Stomach smooth muscle (tissue), 2 donors: ENCODE data around the gene USP32.

Source experiments
- H3K27ac ChIP-seq: one replicate; pipeline ENCODE4 v1.7.0; 2013; ENCODE audit warnings: mild to moderate bottlenecking, low read length, inconsistent platforms
- H3K27me3 ChIP-seq, 2 donors: one replicate each; pipeline ENCODE4 v1.7.0; 2013; ENCODE audit warnings: low read length in 2 of 2; ENCODE audit not compliant: insufficient read depth in 2 of 2, control insufficient read depth in 1 of 2
- H3K36me3 ChIP-seq, 2 donors: one replicate each; pipeline ENCODE4 v1.7.0; 2013; ENCODE audit warnings: low read length in 2 of 2; ENCODE audit not compliant: control insufficient read depth in 2 of 2, insufficient read depth in 2 of 2
- H3K4me1 ChIP-seq: one replicate; pipeline ENCODE4 v1.7.0; 2013; ENCODE audit warnings: low read length; ENCODE audit not compliant: control insufficient read depth, insufficient read depth
- H3K4me3 ChIP-seq, 2 donors: one replicate each; pipeline ENCODE4 v1.7.0; 2013; ENCODE audit warnings: low read length in 2 of 2
- H3K9ac ChIP-seq, 2 donors: one replicate each; pipeline ENCODE4 v1.7.0; 2013; ENCODE audit warnings: low read length in 2 of 2, mild to moderate bottlenecking in 1 of 2
- H3K9me3 ChIP-seq, 2 donors: one replicate each; pipeline ENCODE4 v1.7.0; 2013; ENCODE audit warnings: low read length in 2 of 2; ENCODE audit not compliant: control insufficient read depth in 2 of 2
- donor health status: healthy.
- donor health status: Pancreatic carcinoma.

USP32 gene

DNA sequence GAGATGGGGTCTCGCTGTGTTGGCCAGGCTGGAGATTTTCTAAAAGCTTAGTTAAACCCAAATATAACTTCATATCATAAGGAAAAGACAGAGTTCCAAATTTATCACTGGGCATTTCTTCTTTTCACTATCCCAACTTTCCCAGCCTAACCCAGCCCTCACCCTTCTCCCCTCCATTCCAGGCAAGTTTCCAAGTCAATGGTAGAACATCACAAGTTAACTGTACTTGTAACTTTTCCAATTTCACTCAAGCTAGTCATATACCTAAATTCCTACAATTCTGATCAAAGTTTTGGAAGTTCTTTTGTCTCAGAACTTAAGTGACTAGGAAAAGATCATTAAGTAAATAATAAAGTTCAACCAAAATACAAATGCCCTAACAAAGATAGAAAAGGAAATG lies 61.2 kb downstream of the USP32 start:
- H3K9ac ChIP-seq = no peak overlapping the region
- no peaks in the 10 kb centered on the region for H3K36me3 ChIP-seq
- no peak overlapping the region for H3K4me3 ChIP-seq
- H3K27me3 ChIP-seq = no peaks in the 10 kb centered on the region
- H3K27ac ChIP-seq = no peak overlapping the region
- H3K4me1 ChIP-seq = peaks cover 4% of the 10 kb centered on the region
- H3K9me3 ChIP-seq = no peaks in the 10 kb centered on the region

DNA sequence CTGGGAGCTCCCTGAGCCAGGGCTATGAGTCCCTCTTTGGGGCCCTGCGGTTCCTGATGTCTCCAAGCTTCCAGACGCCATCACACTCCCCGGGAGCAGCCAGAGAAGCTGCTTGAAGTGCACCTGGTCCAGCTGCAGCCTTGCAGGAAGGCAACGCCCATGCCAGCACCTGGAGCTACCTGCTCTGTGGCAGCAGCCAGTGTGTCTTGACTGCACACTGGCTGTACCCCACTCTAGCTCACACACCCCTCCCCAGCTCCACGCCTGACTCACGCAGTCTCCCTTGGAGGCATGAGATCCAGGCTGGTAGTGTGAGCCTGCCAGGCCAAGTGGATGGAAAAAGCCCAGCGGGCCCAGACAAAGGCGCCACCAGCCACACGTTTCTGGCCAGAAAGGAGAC lies 63.3 kb downstream of the USP32 start:
- Histone ChIP-seq H3K27ac (no peak overlapping the region), H3K9me3 (no peaks in the 10 kb centered on the region), H3K36me3 (no peaks in the 10 kb centered on the region)

DNA sequence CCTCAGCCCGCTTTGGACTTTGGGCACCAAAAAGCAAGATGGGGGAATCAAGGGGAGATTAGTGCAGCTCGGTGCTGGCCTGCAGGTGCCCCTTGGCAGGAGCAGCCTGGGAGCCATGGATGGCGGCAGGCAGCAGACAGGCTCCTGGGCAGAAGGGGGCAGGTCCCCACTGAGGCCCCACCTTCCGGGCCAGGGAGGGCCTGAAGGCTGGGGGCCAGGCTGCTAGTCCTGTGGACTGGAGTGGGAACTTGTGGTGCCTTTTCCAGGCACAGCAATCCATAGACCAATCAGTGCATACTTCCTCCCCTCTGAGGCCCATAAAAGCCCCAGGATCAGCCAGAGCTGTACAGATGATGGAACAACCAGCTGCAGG lies 64.0 kb downstream of the USP32 start:
- H3K36me3 ChIP-seq = no peaks in the 10 kb centered on the region
- H3K27me3 ChIP-seq = no peaks in the 10 kb centered on the region
- no peak overlapping the region for H3K27ac ChIP-seq
- H3K4me1 ChIP-seq = peaks cover 4% of the 10 kb centered on the region
- no peak overlapping the region for H3K9ac ChIP-seq
- no peaks in the 10 kb centered on the region for H3K9me3 ChIP-seq
- no peak overlapping the region for H3K4me3 ChIP-seq

More for the DNA sequence above, 63.3 kb downstream of the USP32 start:
- no peaks in the 10 kb centered on the region for H3K27me3 ChIP-seq
- no peak overlapping the region for H3K9ac ChIP-seq
- peaks cover 4% of the 10 kb centered on the region for H3K4me1 ChIP-seq
- no peak overlapping the region for H3K4me3 ChIP-seq

DNA sequence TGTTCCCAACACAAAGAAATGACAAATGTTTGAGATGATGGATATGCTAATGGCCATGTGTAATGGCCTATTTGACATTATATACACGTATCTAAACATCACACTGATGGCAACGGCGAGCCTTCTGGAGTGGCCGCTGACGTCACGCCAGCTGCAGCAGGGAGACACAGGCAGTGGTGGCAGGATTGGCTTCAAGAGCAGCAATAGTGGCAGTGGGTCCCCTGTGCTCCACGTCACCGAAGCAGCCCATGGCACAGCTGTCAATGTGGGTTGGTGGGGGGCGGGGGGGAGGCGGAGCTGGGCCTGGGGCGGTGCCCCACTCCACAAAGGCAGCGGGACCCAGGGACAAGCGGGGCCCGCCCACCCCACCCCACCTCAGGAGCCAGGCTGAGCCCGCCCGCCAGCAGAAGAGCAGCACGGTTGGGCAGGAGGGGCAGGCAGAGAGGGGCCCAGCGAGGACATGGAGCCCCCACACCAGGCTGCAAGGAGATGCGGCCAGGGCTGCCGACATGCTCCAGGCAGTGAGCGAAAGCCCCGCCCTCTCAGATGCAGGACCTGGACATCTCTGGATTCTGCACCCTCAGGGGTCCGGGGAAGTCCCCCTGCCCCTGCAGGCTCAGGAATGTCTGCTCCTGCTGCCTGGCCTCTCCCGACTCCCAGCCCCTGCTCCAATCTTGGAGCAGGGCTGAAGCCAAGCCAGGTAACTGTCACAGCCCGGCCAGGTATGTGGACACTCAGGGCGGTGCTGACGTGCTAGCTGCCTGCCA lies 64.6 kb downstream of the USP32 start:
- Histone ChIP-seq H3K9ac (no peak overlapping the region), H3K4me3 (no peak overlapping the region), H3K27ac (no peak overlapping the region)

DNA sequence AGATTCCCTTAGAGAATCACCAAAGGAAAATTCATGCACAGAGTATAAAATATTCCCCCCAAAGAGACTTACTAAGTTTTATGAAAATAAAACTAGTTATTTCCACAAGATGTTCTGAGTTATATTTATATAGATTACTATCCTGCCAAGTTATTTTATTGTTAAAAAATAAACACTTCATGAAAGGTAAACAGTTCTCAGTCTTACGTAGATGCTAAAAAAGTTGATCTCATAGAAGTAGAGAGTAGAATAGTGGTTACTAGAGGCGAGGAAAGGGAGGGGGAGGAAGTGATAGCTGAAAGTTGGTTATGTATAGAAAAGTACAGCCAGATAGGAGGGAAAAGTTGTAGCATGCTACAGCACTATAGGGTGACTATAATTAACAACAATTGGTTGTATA lies 65.2 kb downstream of the USP32 start:
- H3K27me3 ChIP-seq = no peaks in the 10 kb centered on the region
- H3K36me3 ChIP-seq = no peaks in the 10 kb centered on the region
- H3K9me3 ChIP-seq = no peaks in the 10 kb centered on the region
- no peak overlapping the region for H3K9ac ChIP-seq
- H3K4me3 ChIP-seq = no peak overlapping the region
- no peak overlapping the region for H3K27ac ChIP-seq
- H3K4me1 ChIP-seq = peaks cover 4% of the 10 kb centered on the region

More for the DNA sequence above, 64.6 kb downstream of the USP32 start:
- no peaks in the 10 kb centered on the region for H3K9me3 ChIP-seq
- H3K27me3 ChIP-seq = no peaks in the 10 kb centered on the region
- no peaks in the 10 kb centered on the region for H3K36me3 ChIP-seq
- peaks cover 4% of the 10 kb centered on the region for H3K4me1 ChIP-seq

DNA sequence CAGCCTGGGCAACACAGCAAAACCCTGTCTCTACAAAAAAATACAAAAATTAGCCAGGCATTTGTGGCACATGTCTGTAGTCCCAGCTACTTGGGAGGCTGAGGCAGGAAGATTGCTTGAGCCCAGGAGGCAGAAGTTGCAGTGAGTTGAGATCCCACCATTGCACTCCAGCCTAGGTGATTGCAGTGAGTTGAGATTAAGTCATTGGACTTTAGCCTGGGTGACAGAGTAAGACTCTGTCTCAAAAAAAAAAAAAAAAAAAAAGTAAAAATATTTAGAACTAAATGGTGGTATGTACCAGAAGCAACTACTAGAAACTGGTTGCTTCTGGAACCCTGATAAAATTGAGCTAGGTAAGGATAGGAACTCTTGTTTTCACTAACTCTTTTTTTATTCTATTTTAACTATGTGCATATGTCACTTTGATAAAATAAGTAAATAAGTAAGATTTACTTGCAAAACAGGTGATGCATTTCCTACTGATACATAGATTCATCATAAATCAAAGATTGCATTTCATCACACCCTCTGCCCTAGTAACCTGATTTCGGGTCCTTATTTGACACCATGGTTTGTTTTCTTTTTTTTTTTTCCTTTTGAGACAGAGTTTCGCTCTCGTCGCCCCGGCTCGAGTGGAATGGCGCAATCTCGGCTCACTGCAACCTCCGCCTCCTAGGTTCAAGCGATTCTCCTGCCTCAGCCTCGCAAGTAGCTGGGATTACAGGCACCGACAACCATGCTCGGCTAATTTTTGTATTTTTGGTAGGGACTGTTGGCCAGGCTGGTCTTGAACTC lies 66.0 kb downstream of the USP32 start:
- no peaks in the 10 kb centered on the region for H3K36me3 ChIP-seq
- no peak overlapping the region for H3K27ac ChIP-seq
- H3K4me3 ChIP-seq = no peak overlapping the region
- no peak overlapping the region for H3K9ac ChIP-seq
- H3K4me1 ChIP-seq = peaks cover 4% of the 10 kb centered on the region
- no peaks in the 10 kb centered on the region for H3K9me3 ChIP-seq
- no peaks in the 10 kb centered on the region for H3K27me3 ChIP-seq

DNA sequence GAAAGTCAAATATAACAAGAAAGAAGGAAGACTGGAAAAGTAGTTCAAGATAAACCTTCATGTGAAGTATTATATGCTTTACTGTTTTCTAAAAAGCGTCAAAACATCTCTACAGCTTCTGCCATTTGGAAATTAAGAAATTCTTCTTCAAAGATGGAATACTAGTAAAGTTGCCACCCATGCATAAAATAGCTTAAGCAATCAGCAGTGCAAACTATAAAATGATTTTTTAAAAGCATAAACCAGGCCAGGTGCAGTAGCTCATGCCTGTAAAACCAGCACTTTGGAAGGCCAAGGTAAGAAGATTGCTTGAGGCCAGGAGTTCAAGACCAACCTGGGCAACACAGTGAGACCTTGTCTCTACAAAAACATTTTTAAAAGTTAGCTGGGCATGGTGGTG lies 68.2 kb downstream of the USP32 start:
- Histone ChIP-seq H3K27ac (no peak overlapping the region), H3K4me3 (no peak overlapping the region), H3K36me3 (no peaks in the 10 kb centered on the region), H3K4me1 (peaks cover 4% of the 10 kb centered on the region), H3K9me3 (no peaks in the 10 kb centered on the region), H3K27me3 (no peaks in the 10 kb centered on the region), H3K9ac (no peak overlapping the region)

DNA sequence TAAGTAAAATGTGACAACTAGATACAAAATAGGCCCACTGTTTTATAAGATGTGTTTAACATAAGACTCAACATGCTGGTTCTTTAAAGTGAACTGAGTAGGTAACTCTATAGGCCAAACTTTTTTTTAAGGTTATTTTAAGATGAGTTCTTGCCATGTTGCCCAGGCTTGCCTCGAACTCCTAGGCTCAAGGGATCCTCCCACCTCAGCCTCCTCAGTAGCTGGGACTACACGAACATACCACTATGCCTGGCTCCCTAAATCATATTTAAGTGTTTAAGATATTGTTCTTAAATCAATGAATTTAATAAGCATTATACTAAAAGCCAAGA lies 69.9 kb downstream of the USP32 start:
- Histone ChIP-seq H3K36me3 (no peaks in the 10 kb centered on the region), H3K4me1 (peaks cover under 1% of the 10 kb centered on the region), H3K9me3 (no peaks in the 10 kb centered on the region), H3K9ac (no peak overlapping the region), H3K27me3 (no peaks in the 10 kb centered on the region), H3K27ac (no peak overlapping the region), H3K4me3 (no peak overlapping the region)

DNA sequence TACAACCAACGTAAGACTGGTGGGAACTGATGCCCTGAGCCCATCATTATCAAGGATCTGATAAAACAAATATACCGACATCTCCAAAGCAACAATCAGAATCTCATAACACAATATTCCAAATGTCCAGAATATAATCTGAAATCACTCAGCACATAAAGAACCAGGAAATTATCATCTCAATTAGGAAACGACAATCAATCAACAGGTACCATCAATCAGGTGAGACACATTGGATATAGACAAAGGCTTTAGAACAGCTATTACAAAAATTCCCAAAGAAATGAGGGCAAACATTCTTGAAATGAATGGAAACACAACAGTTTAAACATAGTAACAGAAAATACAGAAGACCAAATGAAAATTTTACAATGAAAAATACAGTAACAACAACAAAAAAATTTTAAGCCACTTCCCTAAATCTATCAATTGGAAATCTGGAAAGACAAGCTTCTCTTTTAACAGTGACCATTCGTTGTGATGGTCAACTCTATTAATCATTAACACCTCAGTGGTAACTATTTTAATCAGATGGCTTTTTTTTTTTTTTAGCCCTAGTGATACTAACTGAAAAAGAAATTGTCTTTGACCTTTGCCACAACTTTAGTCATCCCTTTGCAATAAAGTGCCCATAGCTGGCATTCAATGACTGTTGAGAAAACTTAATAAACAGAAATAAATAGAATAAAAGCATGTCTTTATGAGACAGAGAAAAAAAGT lies 70.4 kb downstream of the USP32 start:
- Histone ChIP-seq H3K9me3 (no peaks in the 10 kb centered on the region), H3K9ac (no peak overlapping the region), H3K4me3 (no peak overlapping the region), H3K27me3 (no peaks in the 10 kb centered on the region), H3K36me3 (no peaks in the 10 kb centered on the region), H3K27ac (no peak overlapping the region), H3K4me1 (no peaks in the 10 kb centered on the region)

DNA sequence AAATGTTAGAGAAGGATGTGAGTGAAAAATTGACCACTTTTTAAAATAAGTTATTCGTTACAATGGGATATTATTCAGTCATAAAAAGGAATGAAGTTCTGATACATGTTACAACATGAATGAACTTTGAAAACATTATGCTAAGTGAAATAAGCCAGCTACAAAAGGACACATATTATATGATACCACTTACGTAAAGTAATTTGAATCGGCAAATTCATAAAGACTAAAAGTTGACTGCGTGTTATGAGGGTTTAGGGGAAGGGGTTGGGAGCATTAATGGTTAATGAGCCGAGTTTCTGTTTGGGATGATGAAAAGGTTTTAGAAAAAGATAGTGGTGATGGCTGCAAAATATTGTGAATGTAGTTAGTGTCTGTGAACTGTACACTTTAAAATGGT lies 73.1 kb downstream of the USP32 start:
- H3K27me3 ChIP-seq = no peaks in the 10 kb centered on the region
- no peak overlapping the region for H3K4me3 ChIP-seq
- no peak overlapping the region for H3K9ac ChIP-seq
- no peak overlapping the region for H3K27ac ChIP-seq
- no peaks in the 10 kb centered on the region for H3K36me3 ChIP-seq
- no peaks in the 10 kb centered on the region for H3K4me1 ChIP-seq
- no peaks in the 10 kb centered on the region for H3K9me3 ChIP-seq
